Endothelial cell of umbilical vein (primary cell): ENCODE measurements around the gene UBE4B. TPM values are rescaled to one million over a fixed set of nuclear protein-coding genes. Genes with fewer than 3 reads are reported as not detected.
A peak's percentile ranks its signal among the peaks of the same experiment; 100 is the strongest.
"Not testable (repeated sequence)": the region's sequence is repeated elsewhere in the genome, so short reads cannot be mapped to it uniquely, and the experiment has no call there.

Experiments used
- BruUV-seq: library from RNA; stranded (reverse); fragments of 400-500 nt; replicated peaks from 2 replicates; lab custom pipeline; 2021; lab: Mats Ljungman, UMichigan
- CTCF ChIA-PET: fragments of 300-600, 350-600 bp; sonication (Branson Sonifier 250); formaldehyde crosslinking; loops from one replicate; lab custom pipeline; 2021; ENCODE audit warnings: antibody characterized with exemption, inconsistent platforms; lab: Charles Lee
- POLR2A ChIA-PET: fragments of 300-600, 350-600 bp; sonication (Branson Sonifier 250); formaldehyde crosslinking; loops from one replicate; lab custom pipeline; 2021; ENCODE audit warnings: antibody characterized with exemption, inconsistent platforms; lab: Charles Lee
- DNase-seq: peaks from one replicate; pipeline ENCODE4 v3.0.0-alpha.2; 2011; ENCODE audit warnings: low read depth, low spot score
- FAIRE-seq: peaks from 2 replicates; lab custom pipeline; 2011; peaks lifted over from hg19 to GRCh38; lab: Jason Lieb, UNC
- H2AFZ ChIP-seq: 2 replicates; pipeline ENCODE4 v1.6.0; 2012; ENCODE audit warnings: low read depth, low read length, control low read depth, inconsistent platforms
- H3K27ac ChIP-seq: 2 replicates; pipeline ENCODE4 v1.5.1; 2011; ENCODE audit warnings: low read depth, mild to moderate bottlenecking, control low read depth, low read length, moderate library complexity; ENCODE audit not compliant: insufficient read depth
- H3K27me3 ChIP-seq, 2 experiments: 2 replicates each; pipeline versions ENCODE4 v1.6.0 to v1.6.1; 2011; ENCODE audit warnings: low read length in 2 of 2, mixed read lengths in 1 of 2; ENCODE audit not compliant: control insufficient read depth in 2 of 2, insufficient read depth in 2 of 2
- H3K36me3 ChIP-seq, 2 experiments: 2 replicates in 1 of 2; 3 replicates in 1 of 2; pipeline ENCODE4 v1.5.1; 2011; ENCODE audit warnings: low read length in 2 of 2, mild to moderate bottlenecking in 1 of 2, moderate library complexity in 1 of 2; ENCODE audit not compliant: control insufficient read depth in 2 of 2, insufficient read depth in 2 of 2; ENCODE audit errors: extremely low read depth in 1 of 2
- H3K4me1 ChIP-seq: 3 replicates; pipeline ENCODE4 v1.5.1; 2011; ENCODE audit warnings: mild to moderate bottlenecking, low read length; ENCODE audit not compliant: control insufficient read depth, insufficient read depth; ENCODE audit errors: extremely low read depth
- H3K4me2 ChIP-seq: 2 replicates; pipeline ENCODE4 v1.6.1; 2011; ENCODE audit warnings: low read length, control low read depth, mixed read lengths; ENCODE audit not compliant: insufficient read depth
- H3K4me3 ChIP-seq, 3 experiments: fragments of 200-600 bp in 1 of 3; sonication (generic), shearing (Covaris generic) in 1 of 3; replicated peaks in 1 of 3; 2 replicates each; pipeline ENCODE4 v1.5.1; 2011 to 2016; ENCODE audit warnings: control low read depth in 3 of 3, low read length in 3 of 3, mild to moderate bottlenecking in 2 of 3, inconsistent platforms in 1 of 3, low read depth in 1 of 3, moderate library complexity in 1 of 3; ENCODE audit not compliant: insufficient read depth in 1 of 3
- H3K79me2 ChIP-seq: 2 replicates; pipeline ENCODE4 v1.6.0; 2012; ENCODE audit warnings: low read length, inconsistent platforms; ENCODE audit not compliant: control insufficient read depth, insufficient read depth
- H3K9ac ChIP-seq: replicated peaks from 2 replicates; pipeline ENCODE3; 2011; ENCODE audit warnings: low read length, control low read depth; ENCODE audit not compliant: insufficient read depth; ENCODE audit errors: extremely low read depth
- H3K9me1 ChIP-seq: replicated peaks from 3 replicates; pipeline ENCODE4 v1.6.0; 2011; ENCODE audit warnings: mild to moderate bottlenecking, low read length; ENCODE audit not compliant: control insufficient read depth, insufficient read depth; ENCODE audit errors: extremely low read depth
- H3K9me3 ChIP-seq: replicated peaks from 2 replicates; pipeline ENCODE4 v1.5.1; 2012; ENCODE audit warnings: low read length, inconsistent platforms; ENCODE audit not compliant: control insufficient read depth, insufficient read depth
- H4K20me1 ChIP-seq: replicated peaks from 2 replicates; pipeline ENCODE3; 2011; ENCODE audit warnings: mild to moderate bottlenecking, low read length; ENCODE audit not compliant: control insufficient read depth, insufficient read depth; ENCODE audit errors: extremely low read depth
- EZH2 ChIP-seq: IDR thresholded peaks from 2 replicates; pipeline ENCODE4 v1.6.1; 2012; ENCODE audit warnings: borderline replicate concordance, low read depth, mild to moderate bottlenecking, moderate library complexity, low read length, inconsistent platforms; ENCODE audit not compliant: severe bottlenecking
- FOS ChIP-seq: IDR thresholded peaks from 2 replicates; pipeline ENCODE4 v1.6.1; 2011; ENCODE audit warnings: mild to moderate bottlenecking, low read length, moderate library complexity, borderline replicate concordance; ENCODE audit not compliant: insufficient read depth
- GATA2 ChIP-seq: IDR thresholded peaks from 2 replicates; pipeline ENCODE4 v1.7.0; 2011; ENCODE audit warnings: low read depth, mild to moderate bottlenecking, moderate library complexity, mixed read lengths, low read length; ENCODE audit not compliant: insufficient read length, insufficient read depth
- JUN ChIP-seq: IDR thresholded peaks from 2 replicates; pipeline ENCODE4 v1.6.1; 2011; ENCODE audit warnings: borderline replicate concordance, low read depth; ENCODE audit not compliant: insufficient read length, insufficient read depth
- MYC ChIP-seq: IDR thresholded peaks from one replicate; pipeline ENCODE4 v1.6.1; 2011; ENCODE audit warnings: mild to moderate bottlenecking, low read depth, low read length
- POLR2A ChIP-seq: IDR thresholded peaks from 2 replicates; pipeline ENCODE4 v1.6.1; 2012; ENCODE audit warnings: low read depth, mild to moderate bottlenecking, control low read depth, low read length
- POLR2AphosphoS5 ChIP-seq: IDR thresholded peaks from 2 replicates; pipeline ENCODE4 v1.6.1; 2012; ENCODE audit warnings: low read depth, mild to moderate bottlenecking, control low read depth, low read length, moderate library complexity; ENCODE audit not compliant: insufficient read depth
- dilution Hi-C: fragments of 300-500 bp; cut with MboI; formaldehyde crosslinking; loops from one replicate; pipeline ENCODE4 v1.15.0; 2019; ENCODE audit warnings: low sequenced_read_pairs; ENCODE audit not compliant: extremely low pct_ligation_motif_present
- intact Hi-C: fragments of 100-400 bp; cut with micrococcal nuclease; formaldehyde crosslinking; loops from one replicate; pipeline ENCODE4 v1.10.0; 2022
- polyA plus RNA-seq, 4 experiments: library from polyadenylated mRNA; depleted of rRNA in 3 of 4; stranded (reverse) in 3 of 4; unstranded in 1 of 4; fragments of >200 nt; gene quantifications; 2 replicates each; pipeline versions ENCODE4 v1.2.1 to v1.2.3, GENCODE V29; 2011 to 2012; ENCODE audit warnings: missing spikeins in 1 of 4
- total RNA-seq: library from RNA; stranded (reverse); gene quantifications from 2 replicates; pipeline ENCODE4 v1.2.3, GENCODE V29; 2021
- TF ChIP-seq, protein P1 (sequence below): IDR thresholded peaks from 2 replicates; pipeline ENCODE4 v1.6.1; 2011; ENCODE audit not compliant: insufficient read depth, insufficient read length
- TF ChIP-seq, protein P2 (sequence below), 2 donors: IDR thresholded peaks; 1 replicate in 1 of 2; 2 replicates in 1 of 2; pipeline ENCODE4 v1.5.1; 2011; ENCODE audit warnings: low read length in 2 of 2, mild to moderate bottlenecking in 2 of 2, moderate library complexity in 2 of 2, control low read depth in 1 of 2, inconsistent platforms in 1 of 2, low read depth in 1 of 2; ENCODE audit not compliant: insufficient read depth in 1 of 2; ENCODE audit errors: extremely low read depth in 1 of 2

Gene UBE4B
- total and polyA plus RNA-seq, 2 donors (not counting 3 experiments of a cell fraction or from before 2014, with no cell fraction given): 17.8 to 54.5 TPM

GRCh38 chr1:10020086-10020485, 12.7 kb upstream of the UBE4B start:
- no peak overlapping the region for H3K9ac ChIP-seq
- H3K79me2 ChIP-seq: no peaks in the 10 kb centered on the region
- dilution Hi-C loops (no loop called here), intact Hi-C loops (no loop called here)
- H3K27ac ChIP-seq: no peak overlapping the region
- H4K20me1 ChIP-seq: no peaks in the 10 kb centered on the region
- ChIA-PET POLR2A (interaction anchor here (0.5 kb wide), 1 partner anchor 14 kb away, joined by 3 read pairs; no protein-coding TSS in a partner anchor), CTCF (interaction anchor here (1.3 kb wide), 1 partner anchor 70 kb away, joined by 6 read pairs; no protein-coding TSS in a partner anchor)
- H3K9me1 ChIP-seq: no peaks in the 10 kb centered on the region
- FAIRE-seq: peak; percentile 4
- no peaks in the 10 kb centered on the region for H3K4me1 ChIP-seq
- no peaks in the 10 kb centered on the region for H3K9me3 ChIP-seq
- TF ChIP-seq POLR2A (no peak), POLR2AphosphoS5 (no peak), EZH2 (no peak), FOS (no peak), JUN (no peak), GATA2 (no peak), MYC (no peak)
- TF ChIP-seq, protein P1, sequence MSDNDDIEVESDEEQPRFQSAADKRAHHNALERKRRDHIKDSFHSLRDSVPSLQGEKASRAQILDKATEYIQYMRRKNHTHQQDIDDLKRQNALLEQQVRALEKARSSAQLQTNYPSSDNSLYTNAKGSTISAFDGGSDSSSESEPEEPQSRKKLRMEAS: no peak
- TF ChIP-seq, protein P2, sequence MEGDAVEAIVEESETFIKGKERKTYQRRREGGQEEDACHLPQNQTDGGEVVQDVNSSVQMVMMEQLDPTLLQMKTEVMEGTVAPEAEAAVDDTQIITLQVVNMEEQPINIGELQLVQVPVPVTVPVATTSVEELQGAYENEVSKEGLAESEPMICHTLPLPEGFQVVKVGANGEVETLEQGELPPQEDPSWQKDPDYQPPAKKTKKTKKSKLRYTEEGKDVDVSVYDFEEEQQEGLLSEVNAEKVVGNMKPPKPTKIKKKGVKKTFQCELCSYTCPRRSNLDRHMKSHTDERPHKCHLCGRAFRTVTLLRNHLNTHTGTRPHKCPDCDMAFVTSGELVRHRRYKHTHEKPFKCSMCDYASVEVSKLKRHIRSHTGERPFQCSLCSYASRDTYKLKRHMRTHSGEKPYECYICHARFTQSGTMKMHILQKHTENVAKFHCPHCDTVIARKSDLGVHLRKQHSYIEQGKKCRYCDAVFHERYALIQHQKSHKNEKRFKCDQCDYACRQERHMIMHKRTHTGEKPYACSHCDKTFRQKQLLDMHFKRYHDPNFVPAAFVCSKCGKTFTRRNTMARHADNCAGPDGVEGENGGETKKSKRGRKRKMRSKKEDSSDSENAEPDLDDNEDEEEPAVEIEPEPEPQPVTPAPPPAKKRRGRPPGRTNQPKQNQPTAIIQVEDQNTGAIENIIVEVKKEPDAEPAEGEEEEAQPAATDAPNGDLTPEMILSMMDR (IDR thresholded peaks at IDR 0.05; ENCODE audit: extremely low read depth in 1 of 2, insufficient read depth in 1 of 2, low read depth in 1 of 2, low read length in 2 of 2): no peak
- H3K27me3 ChIP-seq: peaks cover 0 to 3% of the 10 kb centered on the region in 2 experiments
- no peak overlapping the region for H3K4me3 ChIP-seq
- H2AFZ ChIP-seq: no peak overlapping the region
- BruUV-seq: no TSS peak
- H3K4me2 ChIP-seq: no peak overlapping the region
- H3K36me3 ChIP-seq: no peaks in the 10 kb centered on the region
- DNase-seq: no peak

- CTCF ChIA-PET: interaction anchor here (0.6 to 1.3 kb wide), 2 partner anchors 27 to 70 kb away, joined by 3 to 6 read pairs; no protein-coding TSS in a partner anchor
- BruUV-seq, POLR2A ChIA-PET: not testable (repeated sequence)
Measured at GRCh38 chr1:10020678-10021077, 12.1 kb upstream of the UBE4B start.

DNA sequence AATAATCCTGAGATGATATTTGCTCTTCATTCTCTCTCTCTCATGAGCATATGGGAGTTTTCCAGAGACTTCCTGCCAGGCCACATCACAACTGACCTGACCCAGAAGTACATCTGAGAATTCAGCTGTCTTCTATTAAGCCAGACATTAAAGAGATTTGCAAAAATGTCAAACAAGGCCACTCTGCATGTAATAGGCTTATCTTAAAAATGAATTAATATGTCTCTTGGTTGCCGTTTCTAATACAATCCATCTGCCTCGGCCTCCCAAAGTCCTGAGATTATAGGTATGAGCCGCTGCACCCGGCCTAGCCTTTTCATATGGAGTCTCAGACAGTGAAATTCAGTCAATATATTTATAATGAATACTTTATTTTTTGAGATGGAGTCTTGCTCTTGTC, 10.8 kb upstream of the UBE4B start:
- H3K9me3 ChIP-seq, H3K27me3 ChIP-seq, H4K20me1 ChIP-seq, POLR2A ChIA-PET, H3K9ac ChIP-seq, H3K36me3 ChIP-seq, FAIRE-seq, H3K4me3 ChIP-seq, H2AFZ ChIP-seq, H3K27ac ChIP-seq, dilution Hi-C loops, H3K4me1 ChIP-seq, H3K79me2 ChIP-seq, BruUV-seq, CTCF ChIA-PET, H3K4me2 ChIP-seq, DNase-seq, intact Hi-C loops, H3K9me1 ChIP-seq: not testable (repeated sequence)

More at GRCh38 chr1:10020678-10021077, 12.1 kb upstream of the UBE4B start:
- H3K4me1 ChIP-seq, intact Hi-C loops, H3K9me1 ChIP-seq, H3K79me2 ChIP-seq, H3K9ac ChIP-seq, H3K27ac ChIP-seq, H3K4me2 ChIP-seq, H3K4me3 ChIP-seq, DNase-seq, H2AFZ ChIP-seq, dilution Hi-C loops, FAIRE-seq, H3K9me3 ChIP-seq, H3K27me3 ChIP-seq, H4K20me1 ChIP-seq, H3K36me3 ChIP-seq: not testable (repeated sequence)
